Peyer's patch (tissue), 4 donors: Measurements from ENCODE around the gene OR5M10.
"Not testable (repeated sequence)": the region's sequence is repeated elsewhere in the genome, so short reads cannot be mapped to it uniquely, and the experiment has no call there.

Experiments
- POLR2A ChIP-seq, 2 donors: fragments of 450-650 bp; IDR thresholded peaks; one replicate each; pipeline ENCODE4 v1.5.1; 2017; ENCODE audit warnings: antibody characterized with exemption in 2 of 2, mild to moderate bottlenecking in 2 of 2, moderate library complexity in 2 of 2
- TF ChIP-seq, protein P1 (sequence below), 6 experiments: fragments of 450-650 bp in 4 of 6; fragments of 200-600 bp in 2 of 6; sonication (generic) in 1 of 6; IDR thresholded peaks; one replicate each; pipeline ENCODE4 v1.5.1; 2017 to 2019; ENCODE audit warnings: antibody characterized with exemption in 6 of 6, mild to moderate bottlenecking in 3 of 6, moderate library complexity in 1 of 6

DNA sequence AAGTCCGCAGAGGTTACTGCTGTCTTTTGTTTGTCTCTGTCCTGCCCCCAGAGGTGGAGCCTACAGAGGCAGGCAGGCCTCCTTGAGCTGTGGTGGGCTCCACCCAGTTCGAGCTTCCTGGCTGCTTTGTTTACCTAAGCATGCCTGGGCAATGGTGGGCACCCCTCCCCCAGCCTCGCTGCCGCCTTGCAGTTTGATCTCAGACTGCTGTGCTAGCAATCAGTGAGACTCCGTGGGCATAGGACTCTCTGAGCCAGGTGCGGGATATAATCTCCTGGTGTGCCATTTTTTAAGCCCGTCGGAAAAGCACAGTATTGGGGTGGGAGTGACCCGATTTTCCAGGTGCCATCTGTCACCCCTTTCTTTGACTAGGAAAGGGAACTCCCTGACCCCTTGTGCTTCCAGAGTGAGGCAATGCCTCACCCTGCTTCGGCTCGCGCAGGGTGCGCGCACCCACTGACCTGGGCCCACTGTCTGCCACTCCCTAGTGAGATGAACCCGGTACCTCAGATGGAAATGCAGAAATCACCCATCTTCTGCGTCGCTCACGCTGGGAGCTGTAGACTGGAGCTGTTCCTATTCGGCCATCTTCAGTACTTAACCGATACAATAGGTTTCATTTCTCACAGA is 14.7 kb upstream of the OR5M10 start:
- TF ChIP-seq, protein P1, sequence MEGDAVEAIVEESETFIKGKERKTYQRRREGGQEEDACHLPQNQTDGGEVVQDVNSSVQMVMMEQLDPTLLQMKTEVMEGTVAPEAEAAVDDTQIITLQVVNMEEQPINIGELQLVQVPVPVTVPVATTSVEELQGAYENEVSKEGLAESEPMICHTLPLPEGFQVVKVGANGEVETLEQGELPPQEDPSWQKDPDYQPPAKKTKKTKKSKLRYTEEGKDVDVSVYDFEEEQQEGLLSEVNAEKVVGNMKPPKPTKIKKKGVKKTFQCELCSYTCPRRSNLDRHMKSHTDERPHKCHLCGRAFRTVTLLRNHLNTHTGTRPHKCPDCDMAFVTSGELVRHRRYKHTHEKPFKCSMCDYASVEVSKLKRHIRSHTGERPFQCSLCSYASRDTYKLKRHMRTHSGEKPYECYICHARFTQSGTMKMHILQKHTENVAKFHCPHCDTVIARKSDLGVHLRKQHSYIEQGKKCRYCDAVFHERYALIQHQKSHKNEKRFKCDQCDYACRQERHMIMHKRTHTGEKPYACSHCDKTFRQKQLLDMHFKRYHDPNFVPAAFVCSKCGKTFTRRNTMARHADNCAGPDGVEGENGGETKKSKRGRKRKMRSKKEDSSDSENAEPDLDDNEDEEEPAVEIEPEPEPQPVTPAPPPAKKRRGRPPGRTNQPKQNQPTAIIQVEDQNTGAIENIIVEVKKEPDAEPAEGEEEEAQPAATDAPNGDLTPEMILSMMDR (IDR thresholded peaks at IDR 0.05) = not testable (repeated sequence)
- TF ChIP-seq POLR2A (IDR thresholded peaks at IDR 0.05) = not testable (repeated sequence)
